ENCODE results near the gene KRTAP4-8.
"Not testable (repeated sequence)": the region's sequence is repeated elsewhere in the genome, so short reads cannot be mapped to it uniquely, and the experiment has no call there.

Gene KRTAP4-8

DNA sequence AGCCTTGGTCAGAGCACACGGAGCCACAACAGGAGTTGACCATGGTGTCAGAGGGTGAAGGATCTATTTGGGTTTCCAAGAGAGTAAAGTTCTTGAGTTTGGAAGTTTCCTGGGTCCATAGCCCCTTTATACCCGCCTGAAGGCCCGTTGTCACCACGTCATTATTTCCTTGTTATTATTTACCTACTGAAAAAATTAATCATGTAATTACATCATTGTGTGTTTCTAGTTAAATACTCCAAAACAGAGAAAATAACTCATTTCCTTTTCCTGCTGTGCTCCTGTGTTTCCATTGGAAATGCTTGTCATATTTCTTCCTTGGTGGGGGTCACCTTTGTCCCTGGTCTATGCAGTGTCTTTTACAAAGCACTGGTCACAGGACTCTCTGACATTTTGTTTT is at the start of gene KRTAP4-8:
TSS of gene KRTAP4-8 (minus strand) at position 101 of the 400 bp plus-strand sequence. CDS start at position 43, 58 bp downstream.
- Histone ChIP-seq H2AFZ (no peak within 1 kb of the TSS), H3K36me3 (ENCODE audit: control insufficient read depth, insufficient read depth, low read length) (no peaks in the 10 kb centered on the region), H3K27me3 (ENCODE audit: control insufficient read depth, insufficient read depth, low read length) (no peaks in the 10 kb centered on the region), H3K9me3 (ENCODE audit: control insufficient read depth, low read length) (no peaks in the 10 kb centered on the region), H3K4me1 (no peaks in the 10 kb centered on the region), H3K4me3 (ENCODE audit: low read depth, low read length) (no peak within 1 kb of the TSS), H3K4me2 (ENCODE audit: low read length) (no peak within 1 kb of the TSS), H3K79me2 (no peaks in the 10 kb centered on the region), H3K27ac (no peak within 1 kb of the TSS), H3K9ac (no peak within 1 kb of the TSS)
- TF ChIP-seq, protein P1, sequence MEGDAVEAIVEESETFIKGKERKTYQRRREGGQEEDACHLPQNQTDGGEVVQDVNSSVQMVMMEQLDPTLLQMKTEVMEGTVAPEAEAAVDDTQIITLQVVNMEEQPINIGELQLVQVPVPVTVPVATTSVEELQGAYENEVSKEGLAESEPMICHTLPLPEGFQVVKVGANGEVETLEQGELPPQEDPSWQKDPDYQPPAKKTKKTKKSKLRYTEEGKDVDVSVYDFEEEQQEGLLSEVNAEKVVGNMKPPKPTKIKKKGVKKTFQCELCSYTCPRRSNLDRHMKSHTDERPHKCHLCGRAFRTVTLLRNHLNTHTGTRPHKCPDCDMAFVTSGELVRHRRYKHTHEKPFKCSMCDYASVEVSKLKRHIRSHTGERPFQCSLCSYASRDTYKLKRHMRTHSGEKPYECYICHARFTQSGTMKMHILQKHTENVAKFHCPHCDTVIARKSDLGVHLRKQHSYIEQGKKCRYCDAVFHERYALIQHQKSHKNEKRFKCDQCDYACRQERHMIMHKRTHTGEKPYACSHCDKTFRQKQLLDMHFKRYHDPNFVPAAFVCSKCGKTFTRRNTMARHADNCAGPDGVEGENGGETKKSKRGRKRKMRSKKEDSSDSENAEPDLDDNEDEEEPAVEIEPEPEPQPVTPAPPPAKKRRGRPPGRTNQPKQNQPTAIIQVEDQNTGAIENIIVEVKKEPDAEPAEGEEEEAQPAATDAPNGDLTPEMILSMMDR (IDR thresholded peaks at IDR 0.05), result no peak

DNA sequence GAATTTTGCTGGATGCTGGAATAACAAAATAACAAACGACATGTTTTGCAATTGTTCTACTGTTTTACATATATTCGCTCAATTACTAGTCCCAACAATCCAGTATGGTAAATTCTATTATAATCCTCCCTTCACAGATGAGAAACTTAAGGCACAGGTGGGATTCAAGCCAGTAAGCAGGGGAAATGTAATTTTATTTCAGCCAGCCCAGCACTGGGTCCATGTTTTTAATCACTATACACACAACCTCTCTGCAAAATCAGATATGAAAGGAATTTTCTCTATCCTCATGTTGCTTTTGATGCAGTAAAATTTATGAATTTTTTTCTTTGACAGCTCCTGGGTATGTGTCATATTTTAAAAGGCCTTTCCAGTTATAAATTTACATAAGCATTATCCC is 47.3 kb upstream of the KRTAP4-8 start:
- Histone ChIP-seq H3K79me2 (no peaks in the 10 kb centered on the region), H3K4me3 (ENCODE audit: low read depth, low read length) (no peak overlapping the region), H3K9ac (no peak overlapping the region), H2AFZ (no peak overlapping the region), H3K27ac (no peak overlapping the region), H3K36me3 (ENCODE audit: control insufficient read depth, insufficient read depth, low read length) (no peaks in the 10 kb centered on the region), H3K27me3 (ENCODE audit: control insufficient read depth, insufficient read depth, low read length) (no peaks in the 10 kb centered on the region), H3K9me3 (ENCODE audit: control insufficient read depth, low read length) (no peaks in the 10 kb centered on the region), H3K4me2 (ENCODE audit: low read length) (no peak overlapping the region), H3K4me1 (no peaks in the 10 kb centered on the region)
- TF ChIP-seq, protein P1 (IDR thresholded peaks at IDR 0.05), result no peak

DNA sequence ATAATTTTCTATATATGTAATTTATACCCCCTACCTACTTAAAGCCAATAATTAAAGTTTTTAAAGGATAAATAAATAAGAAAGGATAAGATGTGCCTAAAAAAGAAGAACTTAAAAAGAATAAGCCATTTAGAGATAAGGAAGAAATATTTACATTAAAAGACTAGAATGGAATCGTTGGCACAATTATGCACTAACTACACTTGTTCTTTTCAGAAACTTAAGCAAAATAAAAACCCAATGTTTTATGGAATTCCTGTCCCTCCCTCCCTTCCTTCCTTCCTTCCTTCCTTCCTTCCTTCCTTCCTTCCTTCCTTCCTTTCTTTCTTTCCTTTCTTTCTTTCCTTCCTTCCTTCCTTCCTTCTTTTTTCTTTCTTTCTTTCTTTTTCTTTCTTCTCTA is 46.9 kb upstream of the KRTAP4-8 start:
- no peak overlapping the region for H3K4me2 ChIP-seq (ENCODE audit: low read length)
- no peaks in the 10 kb centered on the region for H3K4me1 ChIP-seq
- H3K27ac ChIP-seq, result no peak overlapping the region
- no peaks in the 10 kb centered on the region for H3K9me3 ChIP-seq (ENCODE audit: control insufficient read depth, low read length)
- H3K4me3 ChIP-seq (ENCODE audit: low read depth, low read length), result no peak overlapping the region
- no peaks in the 10 kb centered on the region for H3K36me3 ChIP-seq (ENCODE audit: control insufficient read depth, insufficient read depth, low read length)
- no peak overlapping the region for H2AFZ ChIP-seq
- TF ChIP-seq, protein P1 (IDR thresholded peaks at IDR 0.05), result no peak
- no peaks in the 10 kb centered on the region for H3K79me2 ChIP-seq
- no peaks in the 10 kb centered on the region for H3K27me3 ChIP-seq (ENCODE audit: control insufficient read depth, insufficient read depth, low read length)
- no peak overlapping the region for H3K9ac ChIP-seq

DNA sequence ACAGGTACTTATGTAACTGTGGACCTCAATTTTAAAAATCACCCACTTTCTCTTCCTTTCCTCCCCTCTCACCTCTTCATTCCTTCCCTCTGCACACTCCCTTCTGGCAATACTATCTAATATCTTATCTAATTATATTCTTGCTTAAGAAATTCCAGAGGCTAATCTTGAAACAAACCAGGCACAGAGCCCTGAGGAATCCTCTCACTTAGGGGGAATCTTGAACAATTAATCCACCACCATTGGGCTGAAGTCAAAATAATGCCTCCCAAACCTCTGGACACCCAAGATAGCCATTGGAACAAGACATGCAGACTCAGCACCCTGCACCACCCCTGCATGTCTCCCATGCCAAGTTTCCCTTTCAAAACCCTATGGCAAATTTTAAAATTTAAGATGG is 43.4 kb upstream of the KRTAP4-8 start:
- TF ChIP-seq, protein P1 (IDR thresholded peaks at IDR 0.05), result no peak
- H3K4me3 ChIP-seq (ENCODE audit: low read depth, low read length), result no peak overlapping the region
- no peak overlapping the region for H2AFZ ChIP-seq
- no peaks in the 10 kb centered on the region for H3K79me2 ChIP-seq
- no peak overlapping the region for H3K9ac ChIP-seq
- H3K9me3 ChIP-seq (ENCODE audit: control insufficient read depth, low read length), result no peaks in the 10 kb centered on the region
- H3K36me3 ChIP-seq (ENCODE audit: control insufficient read depth, insufficient read depth, low read length), result no peaks in the 10 kb centered on the region
- H3K27me3 ChIP-seq (ENCODE audit: control insufficient read depth, insufficient read depth, low read length), result no peaks in the 10 kb centered on the region
- H3K4me1 ChIP-seq, result no peaks in the 10 kb centered on the region
- H3K27ac ChIP-seq, result no peak overlapping the region
- H3K4me2 ChIP-seq (ENCODE audit: low read length), result no peak overlapping the region

DNA sequence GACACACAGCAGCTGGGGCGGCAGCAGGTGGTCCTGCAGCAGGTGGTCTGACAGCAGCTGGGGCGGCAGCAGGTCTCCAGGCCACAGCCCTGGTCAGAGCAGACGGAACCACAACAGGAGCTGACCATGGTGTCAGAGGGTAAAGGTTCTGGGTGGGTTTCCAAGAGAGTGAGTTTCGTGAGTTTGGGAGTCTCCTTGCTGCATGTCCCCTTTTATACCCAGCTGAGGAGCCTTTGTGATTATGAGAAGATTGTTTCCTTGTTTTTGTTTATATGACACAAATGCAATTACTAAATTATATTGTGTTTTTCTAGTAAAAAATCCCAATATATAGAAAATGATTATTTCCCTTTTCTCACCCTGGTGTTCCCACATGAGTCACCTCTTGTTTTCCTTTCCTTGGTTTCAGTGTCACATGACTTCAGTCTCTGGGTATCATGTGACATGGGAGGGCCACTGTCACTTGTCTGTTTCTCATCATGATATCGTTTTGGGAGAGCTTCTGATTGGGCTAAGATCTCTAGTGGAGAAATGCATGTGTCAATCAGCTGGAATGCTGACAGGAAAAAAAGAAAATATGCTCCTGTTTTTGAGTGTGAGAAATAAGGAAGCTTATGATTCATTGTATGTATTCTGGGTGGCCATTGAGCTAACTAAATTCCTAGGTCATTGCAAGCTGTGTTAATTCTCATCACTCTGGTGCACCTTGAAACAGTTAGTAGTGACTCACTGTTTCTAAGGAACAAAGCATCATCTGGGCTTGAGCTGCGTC is 42.6 kb upstream of the KRTAP4-8 start, which contains the start of gene KRTAP4-6:
TSS of gene KRTAP4-6 (minus strand) at position 185 of the 772 bp plus-strand sequence. CDS start at position 128, 57 bp downstream.
- H3K36me3 ChIP-seq (ENCODE audit: control insufficient read depth, insufficient read depth, low read length), result no peaks in the 10 kb centered on the region
- H3K79me2 ChIP-seq, result no peaks in the 10 kb centered on the region
- no peak within 1 kb of the TSS for H3K27ac ChIP-seq
- H3K9me3 ChIP-seq (ENCODE audit: control insufficient read depth, low read length), result no peaks in the 10 kb centered on the region
- no peak within 1 kb of the TSS for H3K4me3 ChIP-seq (ENCODE audit: low read depth, low read length)
- TF ChIP-seq, protein P1 (IDR thresholded peaks at IDR 0.05), result no peak
- H3K27me3 ChIP-seq (ENCODE audit: control insufficient read depth, insufficient read depth, low read length), result no peaks in the 10 kb centered on the region
- no peak within 1 kb of the TSS for H3K9ac ChIP-seq
- no peak within 1 kb of the TSS for H3K4me2 ChIP-seq (ENCODE audit: low read length)
- H2AFZ ChIP-seq, result no peak within 1 kb of the TSS
- no peaks in the 10 kb centered on the region for H3K4me1 ChIP-seq

DNA sequence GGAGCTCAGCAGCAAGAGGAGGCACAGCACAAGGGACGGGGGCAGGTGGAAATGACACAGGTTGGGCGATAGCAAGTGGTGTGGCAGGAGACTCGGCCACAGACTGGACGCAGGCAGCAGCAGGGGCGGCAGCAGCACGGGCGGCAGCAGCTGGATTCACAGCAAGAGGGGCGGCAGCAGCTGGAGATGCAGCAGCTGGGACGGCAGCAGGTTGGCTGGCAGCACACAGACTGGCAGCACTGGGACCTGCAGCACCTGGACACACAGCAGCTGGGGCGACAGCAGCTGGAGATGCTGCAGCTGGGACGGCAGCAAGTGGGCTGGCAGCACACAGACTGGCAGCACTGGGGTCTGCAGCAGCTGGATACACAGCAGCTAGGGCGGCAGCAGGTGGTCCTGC is 41.9 kb upstream of the KRTAP4-8 start:
- H3K4me2 ChIP-seq (ENCODE audit: low read length); H3K9me3 ChIP-seq (ENCODE audit: control insufficient read depth, low read length); H3K27me3 ChIP-seq (ENCODE audit: control insufficient read depth, insufficient read depth, low read length); H3K36me3 ChIP-seq (ENCODE audit: control insufficient read depth, insufficient read depth, low read length); H3K4me1 ChIP-seq; H3K79me2 ChIP-seq; H3K27ac ChIP-seq; H2AFZ ChIP-seq; H3K4me3 ChIP-seq (ENCODE audit: low read depth, low read length); H3K9ac ChIP-seq: not testable (repeated sequence)

Measured in parathyroid adenoma (tissue), 2 donors.